Suprapubic skin (tissue), 4 donors: Measurements from ENCODE around the gene STARD13. TPM values are rescaled to one million over a fixed set of nuclear protein-coding genes. Genes with fewer than 3 reads are reported as not detected.

Experiments
- DNase-seq, 2 donors: peaks; one replicate each; pipeline ENCODE4 v3.0.0-alpha.2; 2019; ENCODE audit warnings: low spot score in 2 of 2
- H3K27ac ChIP-seq: fragments of 200-600 bp; sonication (generic); one replicate; pipeline ENCODE4 v1.5.1; 2019
- H3K27me3 ChIP-seq: fragments of 200-600 bp; sonication (generic); one replicate; pipeline ENCODE4 v1.5.1; 2019
- H3K36me3 ChIP-seq: fragments of 200-600 bp; sonication (generic); one replicate; pipeline ENCODE4 v1.5.1; 2019
- H3K4me1 ChIP-seq: fragments of 200-600 bp; sonication (generic); one replicate; pipeline ENCODE4 v1.5.1; 2019
- H3K4me3 ChIP-seq: fragments of 200-600 bp; sonication (generic); one replicate; pipeline ENCODE4 v1.5.1; 2019; ENCODE audit warnings: mild to moderate bottlenecking
- H3K9me3 ChIP-seq: fragments of 200-600 bp; sonication (generic); one replicate; pipeline ENCODE4 v1.5.1; 2019
- EP300 ChIP-seq: sonication (generic); formaldehyde crosslinking; IDR thresholded peaks from one replicate; pipeline ENCODE4 v1.6.1; 2017; ENCODE audit warnings: antibody characterized with exemption
- POLR2A ChIP-seq, 2 donors: fragments of 450-650 bp; IDR thresholded peaks; one replicate each; pipeline ENCODE4 v1.6.1; 2017; ENCODE audit warnings: antibody characterized with exemption in 2 of 2, mild to moderate bottlenecking in 2 of 2, moderate library complexity in 2 of 2
- POLR2AphosphoS5 ChIP-seq, 3 donors: sonication (generic); formaldehyde crosslinking; IDR thresholded peaks; one replicate each; pipeline ENCODE4 v1.6.1; 2017; ENCODE audit warnings: antibody characterized with exemption in 3 of 3
- WGBS: methylation state at CpG from one replicate; pipeline ENCODE4 v1.1.5; 2018; 5-methylcytosine and 5-hydroxymethylcytosine counted together
- total RNA-seq, 4 donors: library from RNA; depleted of rRNA; stranded (reverse); fragments of >200 nt; gene quantifications; one replicate each; pipeline ENCODE4 v1.1.0, GENCODE V29; 2016
- TF ChIP-seq, protein P1 (sequence below), 2 donors: fragments of 200-600 bp in 1 of 2; fragments of 450-650 bp in 1 of 2; sonication (generic) in 1 of 2; IDR thresholded peaks; one replicate each; pipeline ENCODE4 v1.5.1; 2016 to 2019; ENCODE audit warnings: antibody characterized with exemption in 2 of 2, mild to moderate bottlenecking in 1 of 2, moderate library complexity in 1 of 2

Gene STARD13
- total RNA-seq, 4 donors from 2014 or later: 7.9 to 31.4 (median 15.9) TPM

DNA sequence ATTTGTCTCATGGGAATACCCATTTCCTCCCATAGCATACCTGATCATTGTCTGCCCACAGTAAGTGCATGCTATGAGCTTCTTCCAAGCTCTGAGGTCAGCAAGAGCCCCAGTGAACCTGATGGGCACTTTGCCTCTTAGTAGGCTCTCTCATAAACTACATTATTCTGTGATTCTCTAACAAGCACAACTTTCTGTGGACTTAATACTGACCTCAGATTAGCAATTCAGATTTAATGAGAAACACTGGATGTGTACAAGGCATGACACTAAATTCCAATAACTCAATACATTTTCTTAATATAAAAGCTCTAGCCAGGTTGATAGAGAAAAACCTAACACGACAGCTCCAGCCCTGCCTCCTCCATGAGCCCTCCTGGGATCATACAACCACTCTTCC, 23.3 kb upstream of the STARD13 start:
- H3K27ac ChIP-seq: no peak overlapping the region
- H3K4me1 ChIP-seq: peaks cover 23% of the 10 kb centered on the region
- no peak for DNase-seq
- 92% methylated on average over 1 of the region's 1 CpG for WGBS
- H3K36me3 ChIP-seq: no peaks in the 10 kb centered on the region
- H3K4me3 ChIP-seq: no peak overlapping the region
- no peaks in the 10 kb centered on the region for H3K9me3 ChIP-seq
- no peaks in the 10 kb centered on the region for H3K27me3 ChIP-seq
- TF ChIP-seq, protein P1, sequence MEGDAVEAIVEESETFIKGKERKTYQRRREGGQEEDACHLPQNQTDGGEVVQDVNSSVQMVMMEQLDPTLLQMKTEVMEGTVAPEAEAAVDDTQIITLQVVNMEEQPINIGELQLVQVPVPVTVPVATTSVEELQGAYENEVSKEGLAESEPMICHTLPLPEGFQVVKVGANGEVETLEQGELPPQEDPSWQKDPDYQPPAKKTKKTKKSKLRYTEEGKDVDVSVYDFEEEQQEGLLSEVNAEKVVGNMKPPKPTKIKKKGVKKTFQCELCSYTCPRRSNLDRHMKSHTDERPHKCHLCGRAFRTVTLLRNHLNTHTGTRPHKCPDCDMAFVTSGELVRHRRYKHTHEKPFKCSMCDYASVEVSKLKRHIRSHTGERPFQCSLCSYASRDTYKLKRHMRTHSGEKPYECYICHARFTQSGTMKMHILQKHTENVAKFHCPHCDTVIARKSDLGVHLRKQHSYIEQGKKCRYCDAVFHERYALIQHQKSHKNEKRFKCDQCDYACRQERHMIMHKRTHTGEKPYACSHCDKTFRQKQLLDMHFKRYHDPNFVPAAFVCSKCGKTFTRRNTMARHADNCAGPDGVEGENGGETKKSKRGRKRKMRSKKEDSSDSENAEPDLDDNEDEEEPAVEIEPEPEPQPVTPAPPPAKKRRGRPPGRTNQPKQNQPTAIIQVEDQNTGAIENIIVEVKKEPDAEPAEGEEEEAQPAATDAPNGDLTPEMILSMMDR (IDR thresholded peaks at IDR 0.05): no peak
- no peak for TF ChIP-seq POLR2AphosphoS5 (IDR thresholded peaks at IDR 0.05)
- TF ChIP-seq POLR2A (IDR thresholded peaks at IDR 0.05): no peak
- TF ChIP-seq EP300: no peak

DNA sequence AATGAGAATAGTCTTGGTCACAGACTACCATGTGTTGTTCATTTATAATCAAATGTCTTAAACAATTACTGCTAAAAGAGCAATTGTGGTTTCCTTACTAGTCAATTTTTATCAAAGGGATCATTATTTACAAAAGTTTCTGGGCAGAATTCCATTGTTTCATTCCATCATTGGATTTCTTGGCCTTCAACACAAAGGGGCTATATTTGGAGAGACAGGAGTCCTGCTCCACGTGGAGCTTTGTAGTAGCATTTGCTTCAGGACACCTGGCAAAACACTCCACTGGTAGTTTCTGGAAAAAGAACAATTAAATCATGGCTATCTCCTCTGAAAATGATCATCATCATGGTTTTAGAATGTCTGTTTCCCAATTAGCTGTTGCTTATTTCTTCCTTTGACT, 22.3 kb upstream of the STARD13 start:
- WGBS: 26% methylated on average over 1 of the region's 1 CpG

DNA sequence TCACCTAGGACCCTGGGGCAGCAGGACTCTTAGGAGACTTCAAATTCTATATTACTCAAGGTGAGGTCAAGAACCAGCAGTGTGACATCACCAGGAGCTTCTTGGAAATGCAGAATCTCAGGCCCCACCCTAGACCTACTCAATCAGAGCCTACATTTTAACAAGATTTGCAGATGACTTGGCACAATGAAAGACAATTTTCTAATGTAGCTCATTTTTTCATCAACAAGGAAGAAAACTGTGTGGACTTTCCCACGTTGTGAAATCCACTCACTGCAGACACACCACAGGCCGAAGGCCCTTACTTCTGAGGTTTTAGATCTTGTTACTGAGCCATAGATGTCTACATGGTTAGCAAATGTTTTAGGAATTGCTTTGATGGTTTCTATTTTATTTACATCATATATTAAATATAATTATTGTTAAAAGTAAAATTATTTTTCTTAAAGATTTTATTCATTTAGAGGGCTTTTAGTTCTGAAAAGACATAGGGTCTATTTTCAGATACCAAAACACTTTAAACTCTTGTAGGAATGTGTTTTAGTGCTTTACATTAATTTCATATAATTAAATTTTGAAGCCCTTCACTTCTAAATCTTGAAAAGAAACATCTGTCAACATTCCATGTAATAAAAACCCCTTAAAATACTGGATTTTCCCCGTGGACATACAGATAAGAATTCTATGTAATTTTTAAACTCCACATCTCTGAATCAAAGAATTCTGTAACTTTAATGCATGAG, 18.5 kb upstream of the STARD13 start:
- no peak overlapping the region for H3K27ac ChIP-seq
- 70% methylated on average over 3 of the region's 3 CpGs for WGBS
- no peaks in the 10 kb centered on the region for H3K4me1 ChIP-seq
- H3K36me3 ChIP-seq: no peaks in the 10 kb centered on the region
- TF ChIP-seq EP300: no peak
- no peak for TF ChIP-seq POLR2A (IDR thresholded peaks at IDR 0.05)
- no peak for TF ChIP-seq POLR2AphosphoS5 (IDR thresholded peaks at IDR 0.05)
- TF ChIP-seq, protein P1 (IDR thresholded peaks at IDR 0.05): no peak
- no peak for DNase-seq
- H3K4me3 ChIP-seq: no peak overlapping the region
- no peaks in the 10 kb centered on the region for H3K9me3 ChIP-seq
- H3K27me3 ChIP-seq: no peaks in the 10 kb centered on the region

More for the DNA sequence above, 22.3 kb upstream of the STARD13 start:
- TF ChIP-seq POLR2AphosphoS5 (IDR thresholded peaks at IDR 0.05) (no peak), EP300 (no peak), POLR2A (IDR thresholded peaks at IDR 0.05) (no peak)
- TF ChIP-seq, protein P1 (IDR thresholded peaks at IDR 0.05): no peak
- Histone ChIP-seq H3K36me3 (no peaks in the 10 kb centered on the region), H3K4me1 (peaks cover 16% of the 10 kb centered on the region), H3K4me3 (no peak overlapping the region), H3K27me3 (no peaks in the 10 kb centered on the region), H3K27ac (no peak overlapping the region), H3K9me3 (no peaks in the 10 kb centered on the region)
- no peak for DNase-seq

DNA sequence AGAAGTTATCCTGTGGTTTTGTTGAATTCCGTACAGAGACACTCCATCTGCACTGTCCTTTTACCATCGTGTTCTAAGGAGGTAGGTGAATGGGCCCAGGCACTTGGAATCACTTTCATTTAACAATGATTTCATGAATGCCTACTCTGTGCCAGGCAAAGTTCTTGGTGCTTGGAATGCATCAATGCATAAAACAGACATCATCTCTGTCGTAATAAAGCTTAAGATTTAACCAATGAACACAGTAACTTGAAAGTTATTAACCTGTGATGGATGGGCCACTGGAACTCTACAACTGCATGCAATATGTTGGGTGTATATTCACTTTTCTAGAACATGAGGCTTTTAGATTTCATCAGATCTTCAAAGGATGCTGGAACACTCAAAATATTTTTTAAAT, 14.1 kb upstream of the STARD13 start:
- no peaks in the 10 kb centered on the region for H3K36me3 ChIP-seq
- H3K27ac ChIP-seq: no peak overlapping the region
- no peaks in the 10 kb centered on the region for H3K27me3 ChIP-seq
- H3K9me3 ChIP-seq: no peaks in the 10 kb centered on the region
- H3K4me1 ChIP-seq: no peaks in the 10 kb centered on the region
- no peak for DNase-seq
- H3K4me3 ChIP-seq: no peak overlapping the region
- WGBS: 82% methylated on average over 3 of the region's 3 CpGs
- TF ChIP-seq, protein P1 (IDR thresholded peaks at IDR 0.05): no peak
- TF ChIP-seq POLR2AphosphoS5 (IDR thresholded peaks at IDR 0.05): no peak
- no peak for TF ChIP-seq EP300
- TF ChIP-seq POLR2A (IDR thresholded peaks at IDR 0.05): no peak

DNA sequence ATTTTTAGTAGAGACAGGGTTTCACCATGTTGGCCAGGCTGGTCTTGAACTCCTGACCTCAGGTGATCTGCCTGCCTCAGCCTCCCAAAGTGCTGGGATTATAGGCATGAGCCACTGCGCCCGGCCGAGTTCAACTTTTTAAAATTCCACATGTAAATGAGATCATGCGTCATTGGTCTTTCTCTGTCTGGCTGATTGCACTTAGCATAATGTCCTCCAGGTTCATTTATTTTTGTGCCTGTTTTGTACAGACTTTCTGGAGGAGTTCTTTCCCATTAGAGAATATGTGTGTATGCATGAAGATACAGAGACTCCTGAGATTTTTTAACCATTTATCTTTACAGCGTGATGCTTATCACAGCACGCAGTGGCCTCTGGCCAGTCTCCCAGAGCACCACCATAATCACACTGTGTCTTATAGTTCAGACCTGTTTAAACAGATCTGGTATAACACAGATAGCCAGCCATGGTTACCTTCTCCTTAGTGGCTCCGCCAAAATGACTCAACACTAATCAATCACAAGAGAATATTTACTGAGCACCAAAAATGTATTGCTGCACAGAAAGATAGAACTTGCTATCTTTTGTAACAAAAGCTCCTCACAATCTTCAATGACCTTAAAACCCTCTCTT, 11.4 kb upstream of the STARD13 start:
- Histone ChIP-seq H3K9me3 (no peaks in the 10 kb centered on the region), H3K4me1 (peaks cover 6% of the 10 kb centered on the region), H3K36me3 (no peaks in the 10 kb centered on the region), H3K27me3 (no peaks in the 10 kb centered on the region), H3K4me3 (no peak overlapping the region), H3K27ac (peak overlapping the region; percentile 18)
- DNase-seq: no peak
- TF ChIP-seq EP300 (no peak), POLR2A (IDR thresholded peaks at IDR 0.05) (no peak), POLR2AphosphoS5 (IDR thresholded peaks at IDR 0.05) (no peak)
- TF ChIP-seq, protein P1 (IDR thresholded peaks at IDR 0.05): no peak
- WGBS: 76% methylated on average over 7 of the region's 7 CpGs
